K562 (cell line): ENCODE results near the gene GDF15. TPM values are rescaled to one million over a fixed set of nuclear protein-coding genes. Genes with fewer than 3 reads are reported as not detected.

Source experiments
- ATAC-seq: fragments of 200-7000 bp; cut with Tn5 transposase; 3 replicates; pipeline ENCODE4 v1.9.1; 2020; ENCODE audit warnings: moderate library complexity
- BruUV-seq: library from RNA; stranded (reverse); fragments of 400-500 nt; replicated peaks from 2 replicates; lab custom pipeline; 2021; lab: Mats Ljungman, UMichigan
- CTCF ChIA-PET: fragments of 300-600 bp; formaldehyde crosslinking; extraction: SDS; loops from one replicate; lab custom pipeline; 2021; ENCODE audit warnings: low intra/inter-chr PET ratio; lab: Yijun Ruan, JAX
- POLR2A ChIA-PET: fragments of 300-600, 350-650 bp; sonication (Branson Sonifier 250); formaldehyde crosslinking; extraction: SDS; loops from one replicate; lab custom pipeline; 2021; ENCODE audit warnings: antibody characterized with exemption, inconsistent platforms; lab: Yijun Ruan, JAX
- DNase-seq, 4 experiments: peaks; one replicate each; pipeline versions ENCODE4 v3.0.0 to v3.0.0-alpha.2; 2011 to 2018; ENCODE audit warnings: low spot score in 3 of 4, mixed read lengths in 3 of 4; ENCODE audit errors: extremely low read depth in 1 of 4
- FAIRE-seq: peaks from 2 replicates; lab custom pipeline; 2011; peaks lifted over from hg19 to GRCh38; lab: Jason Lieb, UNC
- H2AFZ ChIP-seq: 2 replicates; pipeline ENCODE4 v1.6.0; 2011; ENCODE audit warnings: low read depth, low read length, control low read depth, inconsistent platforms
- H3K27ac ChIP-seq: fragments of 200-600 bp; 3 replicates; pipeline ENCODE4 v1.8.0; 2011; ENCODE audit warnings: low read depth, mild to moderate bottlenecking, control low read depth, inconsistent platforms, low read length, moderate library complexity, mixed read lengths; ENCODE audit errors: extremely low read depth
- H3K27me3 ChIP-seq, 2 experiments: fragments of 300-600 bp in 1 of 2; 2 replicates in 1 of 2; 3 replicates in 1 of 2; pipeline versions ENCODE4 v1.6.0 to v1.8.0; 2011; ENCODE audit warnings: inconsistent platforms in 2 of 2, low read length in 2 of 2, mild to moderate bottlenecking in 1 of 2, mixed read lengths in 1 of 2, moderate library complexity in 1 of 2; ENCODE audit not compliant: control insufficient read depth in 2 of 2, insufficient read depth in 2 of 2
- H3K36me3 ChIP-seq: fragments of 300-600 bp; 3 replicates; pipeline ENCODE4 v1.8.0; 2011; ENCODE audit warnings: mild to moderate bottlenecking, low read length, inconsistent platforms; ENCODE audit not compliant: control insufficient read depth, insufficient read depth
- H3K4me1 ChIP-seq, 2 experiments: fragments of 200-600 bp in 1 of 2; replicated peaks in 1 of 2; 2 replicates in 1 of 2; 3 replicates in 1 of 2; pipeline versions ENCODE4 v1.5.1 to v1.8.0; 2011; ENCODE audit warnings: inconsistent platforms in 2 of 2, low read length in 2 of 2, mild to moderate bottlenecking in 1 of 2, mixed read lengths in 1 of 2, moderate library complexity in 1 of 2; ENCODE audit not compliant: control insufficient read depth in 2 of 2, insufficient read depth in 2 of 2
- H3K4me2 ChIP-seq: 2 replicates; pipeline ENCODE4 v1.6.1; 2011; ENCODE audit warnings: low read length, control low read depth, inconsistent platforms, mixed read lengths; ENCODE audit not compliant: insufficient read depth
- H3K4me3 ChIP-seq: fragments of 200-600 bp; sonication (generic), shearing (Covaris generic); 2 replicates; pipeline ENCODE4 v1.5.1; 2016; ENCODE audit warnings: control low read depth, inconsistent platforms
- H3K79me2 ChIP-seq: fragments of 200-600 bp; 3 replicates; pipeline ENCODE4 v1.8.0; 2011; ENCODE audit warnings: low read length, inconsistent platforms; ENCODE audit not compliant: control insufficient read depth, insufficient read depth
- H3K9ac ChIP-seq, 2 experiments: 2 replicates each; pipeline versions ENCODE4 v1.6.0 to v1.6.1; 2011; ENCODE audit warnings: low read depth in 2 of 2, low read length in 2 of 2, control low read depth in 1 of 2, inconsistent platforms in 1 of 2, mild to moderate bottlenecking in 1 of 2, mixed read lengths in 1 of 2; ENCODE audit not compliant: insufficient read depth in 1 of 2
- H3K9me1 ChIP-seq: one replicate; pipeline ENCODE4 v1.6.0; 2011; ENCODE audit warnings: inconsistent platforms, mild to moderate bottlenecking, low read length, moderate library complexity; ENCODE audit not compliant: control insufficient read depth, insufficient read depth
- H3K9me3 ChIP-seq: replicated peaks from 2 replicates; pipeline ENCODE4 v1.5.1; 2011; ENCODE audit warnings: low read depth, low read length, inconsistent platforms; ENCODE audit not compliant: control insufficient read depth, insufficient read depth
- H4K20me1 ChIP-seq: replicated peaks from 2 replicates; pipeline ENCODE4 v1.6.1; 2011; ENCODE audit warnings: low read length, inconsistent platforms, mixed read lengths; ENCODE audit not compliant: control insufficient read depth, insufficient read depth
- CBX8 ChIP-seq: fragments of 200-600 bp; sonication (generic); IDR thresholded peaks from 2 replicates; pipeline ENCODE4 v1.6.1; 2012; ENCODE audit warnings: borderline replicate concordance, mixed run types, low read depth, mild to moderate bottlenecking, moderate library complexity, mixed read lengths, low read length, control low read depth, inconsistent platforms; ENCODE audit not compliant: poor library complexity, severe bottlenecking; ENCODE audit errors: extremely low read depth
- CXXC5 ChIP-seq: fragments of 250-450 bp; sonication (Bioruptor Pico); IDR thresholded peaks from 2 replicates; pipeline ENCODE4 v1.8.0; 2022; ENCODE audit warnings: inconsistent platforms, mild to moderate bottlenecking, moderate library complexity
- ESRRA ChIP-seq: fragments of 450-650 bp; IDR thresholded peaks from 2 replicates; pipeline ENCODE4 v1.6.1; 2014; ENCODE audit warnings: low read depth, mild to moderate bottlenecking, moderate library complexity, borderline replicate concordance
- IRF1 ChIP-seq: sonication (generic); formaldehyde crosslinking; IDR thresholded peaks from 2 replicates; pipeline ENCODE4 v1.8.0; 2022; ENCODE audit warnings: missing genetic modification reagents, mild to moderate bottlenecking, borderline replicate concordance
- MECOM ChIP-seq: fragments of 250-450 bp; sonication (Bioruptor Pico); IDR thresholded peaks from 2 replicates; pipeline ENCODE4 v1.8.0; 2022; ENCODE audit warnings: inconsistent platforms
- NRF1 ChIP-seq, 2 experiments: fragments of 450-650 bp; IDR thresholded peaks in 1 of 2; conservative IDR thresholded peaks in 1 of 2; 2 replicates each; pipeline ENCODE4 v1.6.1; 2014; ENCODE audit warnings: mild to moderate bottlenecking in 2 of 2
- POLR2AphosphoS2 ChIP-seq: IDR thresholded peaks from 2 replicates; pipeline ENCODE4 v1.6.1; 2012; ENCODE audit warnings: low read length, improper control_type of control experiment
- RBM22 ChIP-seq: fragments of 200-400 bp; formaldehyde crosslinking; IDR thresholded peaks from 2 replicates; pipeline ENCODE4 v1.6.1; 2018; ENCODE audit warnings: low read length, low read depth; ENCODE audit not compliant: poor library complexity, severe bottlenecking
- SAP30 ChIP-seq: fragments of 200-600 bp; sonication (generic); IDR thresholded peaks from 2 replicates; pipeline ENCODE4 v1.6.1; 2012; ENCODE audit warnings: borderline replicate concordance, low read depth, mild to moderate bottlenecking, moderate library complexity, low read length, control low read depth, inconsistent platforms; ENCODE audit not compliant: insufficient read depth, poor library complexity, severe bottlenecking
- THAP7 ChIP-seq: fragments of 250-450 bp; sonication (Bioruptor Pico); IDR thresholded peaks from 2 replicates; pipeline ENCODE4 v1.5.0; 2021
- ZHX1 ChIP-seq: fragments of 150-350 bp; conservative IDR thresholded peaks from 2 replicates; pipeline ENCODE4 v1.6.1; 2014; ENCODE audit warnings: low read length
- ZNF212 ChIP-seq: fragments of 450-650 bp; formaldehyde crosslinking; IDR thresholded peaks from 2 replicates; pipeline ENCODE4 v1.4.0; 2020; ENCODE audit warnings: mild to moderate bottlenecking
- ZNF324 ChIP-seq: fragments of 250-450 bp; sonication (Bioruptor Pico); IDR thresholded peaks from 2 replicates; pipeline ENCODE4 v1.4.0; 2020; ENCODE audit warnings: mild to moderate bottlenecking
- ZNF436 ChIP-seq: fragments of 250-450, 450-650 bp; sonication (Bioruptor Pico); formaldehyde crosslinking; IDR thresholded peaks from 2 replicates; pipeline ENCODE4 v1.7.0; 2020; ENCODE audit warnings: mild to moderate bottlenecking
- ZNF583 ChIP-seq: fragments of 250-450 bp; sonication (Bioruptor Pico); IDR thresholded peaks from 2 replicates; pipeline ENCODE4 v1.4.0; 2020
- WGBS: fragments of 100-300 bp; shearing (Covaris generic); methylation state at CpG from one replicate; pipeline ENCODE4 v1.1.6; 2016; ENCODE audit warnings: low coverage, mixed read lengths; ENCODE audit not compliant: insufficient coverage; ENCODE audit errors: missing lambda C conversion rate; 5-methylcytosine and 5-hydroxymethylcytosine counted together
- in situ Hi-C: fragments of 300-500 bp; cut with MboI; formaldehyde crosslinking; loops from 4 replicates; pipeline ENCODE4 v1.15.0; 2018; ENCODE audit warnings: inconsistent platforms, mixed read lengths
- intact Hi-C: fragments of 100-400 bp; cut with micrococcal nuclease; formaldehyde crosslinking; loops from 2 replicates; pipeline ENCODE4 v1.14.2; 2022
- polyA plus RNA-seq, 8 experiments: library from polyadenylated mRNA; depleted of rRNA in 4 of 8; stranded (reverse) in 5 of 8; unstranded in 3 of 8; fragments of >200 nt; fragmentation: Nextera tagmentation in 2 of 8; fragmentation: Illumina TruSeq in 1 of 8; extraction: Ambion mirVana in 2 of 8; extraction: Trizol in 1 of 8; gene quantifications; 2 replicates each; pipeline versions ENCODE4 v1.2.1 to v1.2.3, GENCODE V29; 2011 to 2014; ENCODE audit warnings: inconsistent platforms in 1 of 8, missing spikeins in 1 of 8
- total RNA-seq, 7 experiments: library from RNA; depleted of rRNA in 6 of 7; stranded (reverse); fragments of >200 nt in 6 of 7; fragmentation: Illumina TruSeq in 2 of 7; extraction: Trizol in 2 of 7; gene quantifications; 2 replicates each; pipeline versions ENCODE4 v1.2.1 to v1.2.3, GENCODE V29; 2011 to 2021; ENCODE audit warnings: low replicate concordance in 1 of 7

GDF15 gene
- total and polyA plus RNA-seq, 9 of the 15 experiments (the other 6 are each of a cell fraction or from before 2014, with no cell fraction given) = 2.3 to 82.4 (median 12.5) TPM

GRCh38 chr19:18390065-18390907, 4.3 kb downstream of the GDF15 start:
- peaks cover 8 to 41% of the 10 kb centered on the region in 2 experiments for H3K4me1 ChIP-seq
- H3K4me3 ChIP-seq = no peak overlapping the region
- H3K9ac ChIP-seq = peak overlapping the region in 1 of 2 experiments; percentile 0; a peak in 1 of 4 replicates
- POLR2A ChIA-PET = interaction anchor here (0.6 to 8.1 kb wide), 21 partner anchors 7 to 238 kb away, joined by 3 to 244 read pairs (median 4); partner anchors contain the start of genes IQCN, JUND, LRRC25 and PIK3R2
- CTCF ChIA-PET = no interaction called here
- BruUV-seq = no TSS peak
- no peaks in the 10 kb centered on the region for H3K9me1 ChIP-seq
- no peaks in the 10 kb centered on the region for H3K27me3 ChIP-seq
- WGBS = 76% methylated on average over 6 of the region's 6 CpGs
- H3K79me2 ChIP-seq = peaks cover 32% of the 10 kb centered on the region
- no peak overlapping the region for H3K27ac ChIP-seq
- peaks cover 32% of the 10 kb centered on the region; the same call in 2 of the 3 replicates for H3K36me3 ChIP-seq
- no peak for DNase-seq
- H3K9me3 ChIP-seq = no peaks in the 10 kb centered on the region
- H4K20me1 ChIP-seq = peaks cover 19% of the 10 kb centered on the region
- peak; percentile 19 for ATAC-seq
- intact Hi-C loops = no loop called here
- FAIRE-seq = no peak
- no peak overlapping the region for H3K4me2 ChIP-seq
- no peak overlapping the region for H2AFZ ChIP-seq
- in situ Hi-C loops = no loop called here
- TF ChIP-seq RBM22 = peak; percentile 70
- no peak for TF ChIP-seq IRF1 (CRISPR knock-in tag)
- 0 out of 2 replicates have a peak, but pooled peaks have one; percentile 8 for TF ChIP-seq ZNF212 (CRISPR knock-in tag)
- peak; percentile 58; the same call in 1 of the 2 replicates for TF ChIP-seq THAP7 (CRISPR knock-in tag)
- no peak; the same call in 1 of the 2 replicates for TF ChIP-seq MECOM (CRISPR knock-in tag)
- TF ChIP-seq ZNF583 (CRISPR knock-in tag) = no peak
- peak; percentile 99 for TF ChIP-seq POLR2AphosphoS2
- 0 out of 2 replicates have a peak, but pooled peaks have one; percentile 40 for TF ChIP-seq ZNF324 (CRISPR knock-in tag)
- TF ChIP-seq ZNF436 (CRISPR knock-in tag) = peak; percentile 67
- peak; percentile 22; the same call in 1 of the 2 replicates for TF ChIP-seq CXXC5 (CRISPR knock-in tag)
- TF ChIP-seq ESRRA = peak; percentile 16; the same call in 1 of the 2 replicates
- TF ChIP-seq SAP30 = no peak
- no peak for TF ChIP-seq NRF1 (conservative IDR thresholded peaks at IDR 0.05 in 1 of 2, IDR thresholded peaks at IDR 0.05 in 1 of 2)
- TF ChIP-seq ZHX1 = no peak
- TF ChIP-seq CBX8 = no peak
